Measurements from ENCODE around the gene KIAA1217. TPM values are rescaled to one million over a fixed set of nuclear protein-coding genes. Genes with fewer than 3 reads are reported as not detected.

KIAA1217 gene
- polyA plus RNA-seq, 3 donors: not detected

DNA sequence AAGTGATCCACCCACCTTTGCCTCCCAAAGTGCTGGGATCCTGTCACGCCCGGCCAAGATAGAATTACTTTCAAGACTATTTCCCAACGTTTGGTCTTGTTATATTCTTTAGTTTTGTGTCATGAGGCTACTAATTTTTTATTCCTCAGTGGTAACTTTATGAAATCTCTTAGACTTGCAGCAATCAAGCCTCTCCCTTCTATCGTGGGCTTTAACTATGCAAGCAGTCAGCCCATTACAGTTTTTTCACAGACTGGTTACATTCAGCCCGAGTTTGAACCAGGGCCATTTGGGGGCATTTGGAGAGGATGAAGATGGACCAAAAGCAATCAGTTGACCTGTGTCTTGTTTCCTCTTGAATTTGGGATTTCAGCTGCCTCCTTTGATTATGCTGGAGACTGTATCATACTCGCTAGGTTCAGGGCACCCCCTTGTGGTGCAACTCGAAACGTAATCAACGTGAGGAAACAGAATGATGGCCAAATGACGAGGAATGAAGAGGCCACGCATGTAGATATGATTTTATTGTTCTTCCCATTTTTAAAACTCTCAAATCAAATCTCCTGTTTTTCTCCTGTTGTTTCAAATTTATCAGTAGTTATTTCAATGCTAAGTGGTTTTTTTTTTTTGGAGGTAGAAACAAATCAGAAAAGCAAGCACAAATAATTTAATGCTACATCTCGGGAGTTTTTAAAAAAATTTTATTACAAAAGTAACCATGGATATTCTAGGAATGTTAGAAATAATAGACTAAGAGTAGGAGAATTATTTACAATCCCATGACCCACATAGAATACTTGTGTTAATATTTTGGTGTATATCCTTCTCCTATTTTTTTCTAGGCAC, 151.6 kb downstream of the KIAA1217 start:
- no peak for TF ChIP-seq CTCF (IDR thresholded peaks at IDR 0.05)
- Mint-ChIP-seq H3K36me3 (no peaks in the 10 kb centered on the region), H3K27ac (no peak overlapping the region), H3K4me3 (no peak overlapping the region), H3K27me3 (ENCODE audit: low read depth in 3 of 3) (peaks cover 0 to 2% (median 1%) of the 10 kb centered on the region in 3 donors), H3K9me3 (no peaks in the 10 kb centered on the region), H3K4me1 (no peaks in the 10 kb centered on the region)
- Histone ChIP-seq H3K4me3 (replicated peaks in 1 of 3; ENCODE audit: low read depth in 2 of 3, low read length in 3 of 3) (no peak overlapping the region), H4K20me1 (ENCODE audit: insufficient read depth, low read length) (no peaks in the 10 kb centered on the region), H2AFZ (ENCODE audit: insufficient read depth, low read depth, low read length, poor library complexity, severe bottlenecking) (no peak overlapping the region), H3K9me3 (replicated peaks in 1 of 2; ENCODE audit: control insufficient read depth in 1 of 2, insufficient read depth in 1 of 2, low read length in 2 of 2) (no peaks in the 10 kb centered on the region), H3K4me1 (ENCODE audit: control insufficient read depth in 1 of 2, insufficient read depth in 2 of 2, low read length in 2 of 2) (no peaks in the 10 kb centered on the region), H3K4me2 (replicated peaks; ENCODE audit: extremely low read depth, low read length, poor library complexity, severe bottlenecking) (no peak overlapping the region), H3K27me3 (ENCODE audit: control insufficient read depth in 2 of 2, insufficient read depth in 2 of 2, low read length in 2 of 2) (no peaks in the 10 kb centered on the region), H3K36me3 (replicated peaks in 1 of 2; ENCODE audit: control insufficient read depth in 1 of 2, insufficient read depth in 2 of 2, low read length in 2 of 2) (no peaks in the 10 kb centered on the region), H3K79me2 (ENCODE audit: insufficient read depth, low read length) (no peaks in the 10 kb centered on the region), H3K27ac (ENCODE audit: low read depth in 1 of 2, low read length in 2 of 2) (no peak overlapping the region), H3K9ac (ENCODE audit: insufficient read depth, low read length, poor library complexity, severe bottlenecking) (no peak overlapping the region)
- DNase-seq: no peak
- intact Hi-C loops (cut with micrococcal nuclease): no loop called here
- no CpG with 5 or more reads among the region's 12 CpGs for WGBS (ENCODE audit: insufficient coverage)

- no peaks in the 10 kb centered on the region for H3K4me1 ChIP-seq (ENCODE audit: control insufficient read depth in 1 of 2, insufficient read depth in 2 of 2, low read length in 2 of 2)
Observed at GRCh38 chr10:24363070-24363469, 154.1 kb downstream of the KIAA1217 start.

More at GRCh38 chr10:24363070-24363469, 154.1 kb downstream of the KIAA1217 start:
- no CpG with 5 or more reads among the region's 3 CpGs for WGBS (ENCODE audit: insufficient coverage)
- H3K9me3 Mint-ChIP-seq: no peaks in the 10 kb centered on the region
- Histone ChIP-seq H3K36me3 (replicated peaks in 1 of 2; ENCODE audit: control insufficient read depth in 1 of 2, insufficient read depth in 2 of 2, low read length in 2 of 2) (no peaks in the 10 kb centered on the region), H3K27ac (ENCODE audit: low read depth in 1 of 2, low read length in 2 of 2) (no peak overlapping the region), H3K4me3 (replicated peaks in 1 of 3; ENCODE audit: low read depth in 2 of 3, low read length in 3 of 3) (no peak overlapping the region), H3K79me2 (ENCODE audit: insufficient read depth, low read length) (no peaks in the 10 kb centered on the region), H3K9ac (ENCODE audit: insufficient read depth, low read length, poor library complexity, severe bottlenecking) (no peak overlapping the region), H2AFZ (ENCODE audit: insufficient read depth, low read depth, low read length, poor library complexity, severe bottlenecking) (no peak overlapping the region), H4K20me1 (ENCODE audit: insufficient read depth, low read length) (no peaks in the 10 kb centered on the region), H3K4me2 (replicated peaks; ENCODE audit: extremely low read depth, low read length, poor library complexity, severe bottlenecking) (no peak overlapping the region), H3K9me3 (replicated peaks in 1 of 2; ENCODE audit: control insufficient read depth in 1 of 2, insufficient read depth in 1 of 2, low read length in 2 of 2) (no peaks in the 10 kb centered on the region), H3K27me3 (ENCODE audit: control insufficient read depth in 2 of 2, insufficient read depth in 2 of 2, low read length in 2 of 2) (no peaks in the 10 kb centered on the region)
- H3K36me3 Mint-ChIP-seq: no peaks in the 10 kb centered on the region
- no peak overlapping the region for H3K4me3 Mint-ChIP-seq
- no peak for TF ChIP-seq CTCF (IDR thresholded peaks at IDR 0.05)
- intact Hi-C loops (cut with micrococcal nuclease): no loop called here
- no peaks in the 10 kb centered on the region for H3K4me1 Mint-ChIP-seq
- no peak overlapping the region for H3K27ac Mint-ChIP-seq
- peaks cover 0 to 4% (median 2%) of the 10 kb centered on the region in 3 donors for H3K27me3 Mint-ChIP-seq (ENCODE audit: low read depth in 3 of 3)
- no peak for DNase-seq
